Measurements from ENCODE around the gene CD9.

DNA sequence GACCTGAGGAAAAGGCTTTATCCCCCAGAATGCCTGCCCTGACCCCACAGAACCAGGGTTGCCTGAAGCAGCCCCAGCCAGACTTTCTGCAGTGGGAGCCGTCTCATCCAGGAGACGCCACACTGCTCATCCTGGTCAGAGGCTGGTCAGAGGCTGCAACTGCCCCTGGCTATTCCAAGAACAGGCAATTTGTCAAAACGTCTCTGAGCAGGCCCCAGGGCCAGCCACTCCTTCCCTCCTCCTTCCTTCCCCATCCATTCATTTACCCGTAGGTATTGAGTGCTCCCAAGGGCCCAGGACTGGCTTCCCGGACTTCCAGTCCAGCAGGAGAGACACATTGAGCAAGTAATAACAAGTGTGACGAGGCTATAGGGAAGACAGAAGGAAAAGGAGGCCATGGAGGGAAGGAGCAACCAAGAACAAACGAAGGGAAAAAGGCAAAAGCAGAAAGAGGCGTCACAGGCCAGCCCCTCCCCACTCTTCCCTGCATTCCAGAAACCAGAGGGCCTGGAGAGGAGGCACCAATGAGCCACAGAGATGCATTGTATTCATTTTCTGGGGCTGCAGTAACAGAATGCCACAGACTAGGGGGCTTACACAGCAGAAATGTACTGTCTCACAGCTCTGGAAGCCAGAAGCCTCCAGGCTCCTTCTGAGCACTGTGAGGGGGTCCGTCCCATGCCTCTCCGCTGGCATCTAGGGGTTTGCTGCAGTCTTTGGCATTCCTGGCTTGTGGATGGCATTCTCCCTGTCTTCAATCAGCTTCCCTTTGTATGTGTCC, 21.0 kb upstream of the CD9 start:
- TF ChIP-seq CTCF (IDR thresholded peaks at IDR 0.05) (no peak), POLR2A (IDR thresholded peaks at IDR 0.05) (no peak), POLR2AphosphoS5 (IDR thresholded peaks at IDR 0.05) (no peak)

All from breast epithelium (tissue), 3 donors.